GM19372 (cell line): ENCODE results near the gene SLC25A33.
"Not testable (repeated sequence)": the region's sequence is repeated elsewhere in the genome, so short reads cannot be mapped to it uniquely, and the experiment has no call there.

Experiments used
- ATAC-seq: cut with Tn5 transposase; IDR thresholded peaks from one replicate; pipeline ENCODE4 v1.9.1; 2021; ENCODE audit warnings: mild to moderate bottlenecking, low read depth, moderate library complexity; ENCODE audit not compliant: unreplicated experiment

SLC25A33 gene

GRCh38 chr1:9538669-9539164, 548 bp upstream of the SLC25A33 start:
- ATAC-seq: no peak

- peak; percentile 40 for ATAC-seq
These were observed 725 bp downstream of the SLC25A33 start for GRCh38 chr1:9539829-9540550.

GRCh38 chr1:9542430-9542829, 3.2 kb downstream of the SLC25A33 start:
- ATAC-seq: no peak

GRCh38 chr1:9544926-9545325, 5.7 kb downstream of the SLC25A33 start:
- ATAC-seq: no peak

- ATAC-seq: no peak
These were observed 10.8 kb downstream of the SLC25A33 start for GRCh38 chr1:9549955-9550546.

- no peak for ATAC-seq
These were observed 12.7 kb downstream of the SLC25A33 start for GRCh38 chr1:9551984-9552383.

GRCh38 chr1:9553736-9554144, 14.5 kb downstream of the SLC25A33 start:
- no peak for ATAC-seq

GRCh38 chr1:9555942-9556341, 16.7 kb downstream of the SLC25A33 start:
- ATAC-seq: no peak

- no peak for ATAC-seq
These were observed 18.4 kb downstream of the SLC25A33 start for GRCh38 chr1:9557624-9558023.

- ATAC-seq: no peak
These were observed 19.1 kb downstream of the SLC25A33 start for GRCh38 chr1:9558271-9558945.

- no peak for ATAC-seq
These were observed 19.8 kb downstream of the SLC25A33 start for GRCh38 chr1:9558946-9559545.

GRCh38 chr1:9559673-9560072, 20.4 kb downstream of the SLC25A33 start:
- no peak for ATAC-seq

GRCh38 chr1:9560090-9560489, 20.8 kb downstream of the SLC25A33 start:
- not testable (repeated sequence) for ATAC-seq

GRCh38 chr1:9561429-9561828, 22.2 kb downstream of the SLC25A33 start:
- ATAC-seq: no peak

GRCh38 chr1:9569267-9569666, 30.0 kb downstream of the SLC25A33 start:
- ATAC-seq: no peak

GRCh38 chr1:9570886-9571529, 31.7 kb downstream of the SLC25A33 start:
- ATAC-seq: not testable (repeated sequence)

GRCh38 chr1:9573723-9574122, 34.5 kb downstream of the SLC25A33 start:
- no peak for ATAC-seq

GRCh38 chr1:9575486-9575885, 36.2 kb downstream of the SLC25A33 start:
- no peak for ATAC-seq

- ATAC-seq: no peak
These were observed 37.6 kb downstream of the SLC25A33 start for GRCh38 chr1:9576903-9577302.

- no peak for ATAC-seq
These were observed 38.2 kb downstream of the SLC25A33 start for GRCh38 chr1:9577423-9577822.

GRCh38 chr1:9580942-9581341, 41.7 kb downstream of the SLC25A33 start:
- no peak for ATAC-seq
